GM10266 (cell line): ENCODE results near the gene WT1.

Experiments used
- DNase-seq: peaks from one replicate; pipeline ENCODE4 v3.0.0; 2012; ENCODE audit errors: extremely low spot score
- TF ChIP-seq, protein P1 (sequence below): IDR thresholded peaks from 2 replicates; pipeline ENCODE4 v1.5.1; 2012; ENCODE audit warnings: mild to moderate bottlenecking, low read depth; ENCODE audit not compliant: control insufficient read depth, insufficient read depth; ENCODE audit errors: missing control alignments

WT1 gene

GRCh38 chr11:32395127-32395526 is 40.2 kb downstream of the WT1 start:
- DNase-seq: no peak

DNA sequence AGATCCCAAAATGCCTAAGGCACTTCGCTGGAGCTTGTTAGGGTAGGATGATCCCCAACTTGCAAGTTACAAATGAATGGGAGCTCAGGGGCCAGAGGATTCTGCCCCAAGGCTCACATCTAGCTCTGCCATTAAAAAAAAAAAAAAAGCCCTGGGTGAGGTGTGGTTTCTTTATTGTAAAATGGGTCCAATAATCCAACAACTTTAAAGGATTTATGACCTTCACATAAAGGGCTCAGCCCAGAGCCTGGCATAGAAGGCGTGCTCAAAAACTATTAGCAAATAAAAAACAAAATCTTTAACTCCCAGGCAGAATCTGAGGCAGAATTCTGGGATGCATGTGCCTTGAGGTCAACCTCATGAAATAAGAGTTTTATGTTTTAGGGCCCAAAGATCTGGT is 42.5 kb downstream of the WT1 start:
- DNase-seq: no peak
- TF ChIP-seq, protein P1, sequence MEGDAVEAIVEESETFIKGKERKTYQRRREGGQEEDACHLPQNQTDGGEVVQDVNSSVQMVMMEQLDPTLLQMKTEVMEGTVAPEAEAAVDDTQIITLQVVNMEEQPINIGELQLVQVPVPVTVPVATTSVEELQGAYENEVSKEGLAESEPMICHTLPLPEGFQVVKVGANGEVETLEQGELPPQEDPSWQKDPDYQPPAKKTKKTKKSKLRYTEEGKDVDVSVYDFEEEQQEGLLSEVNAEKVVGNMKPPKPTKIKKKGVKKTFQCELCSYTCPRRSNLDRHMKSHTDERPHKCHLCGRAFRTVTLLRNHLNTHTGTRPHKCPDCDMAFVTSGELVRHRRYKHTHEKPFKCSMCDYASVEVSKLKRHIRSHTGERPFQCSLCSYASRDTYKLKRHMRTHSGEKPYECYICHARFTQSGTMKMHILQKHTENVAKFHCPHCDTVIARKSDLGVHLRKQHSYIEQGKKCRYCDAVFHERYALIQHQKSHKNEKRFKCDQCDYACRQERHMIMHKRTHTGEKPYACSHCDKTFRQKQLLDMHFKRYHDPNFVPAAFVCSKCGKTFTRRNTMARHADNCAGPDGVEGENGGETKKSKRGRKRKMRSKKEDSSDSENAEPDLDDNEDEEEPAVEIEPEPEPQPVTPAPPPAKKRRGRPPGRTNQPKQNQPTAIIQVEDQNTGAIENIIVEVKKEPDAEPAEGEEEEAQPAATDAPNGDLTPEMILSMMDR: no peak

More at GRCh38 chr11:32395127-32395526, 40.2 kb downstream of the WT1 start:
- TF ChIP-seq, protein P1: no peak

- DNase-seq: no peak
- TF ChIP-seq, protein P1: no peak
Measured at GRCh38 chr11:32391956-32392553, 43.3 kb downstream of the WT1 start.

DNA sequence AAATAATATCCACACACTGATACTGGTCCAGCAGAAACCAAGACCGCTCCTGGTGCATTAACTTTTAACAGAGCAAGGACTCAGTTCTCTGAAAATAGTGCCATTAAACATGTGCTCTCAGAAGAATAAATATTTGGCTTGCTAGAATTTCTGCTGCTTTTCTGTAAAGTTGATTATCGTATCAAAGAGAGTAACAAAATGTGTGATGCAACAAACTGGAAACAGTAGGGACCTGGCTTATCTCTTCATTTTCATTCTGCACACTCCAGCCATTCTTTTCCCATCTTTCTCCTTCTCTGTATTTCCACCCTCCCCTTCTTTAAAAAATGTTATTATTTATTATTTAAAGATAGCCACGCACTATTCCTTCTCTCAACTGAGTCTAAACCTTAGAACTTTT is 43.9 kb downstream of the WT1 start:
- no peak for DNase-seq
- TF ChIP-seq, protein P1: no peak

- no peak for DNase-seq
- TF ChIP-seq, protein P1: no peak
Measured at GRCh38 chr11:32390712-32391111, 44.6 kb downstream of the WT1 start.

- TF ChIP-seq, protein P1: no peak
Measured at GRCh38 chr11:32388871-32389770, 46.2 kb downstream of the WT1 start.

GRCh38 chr11:32388365-32388764 is 47.0 kb downstream of the WT1 start:
- DNase-seq: no peak
- TF ChIP-seq, protein P1: no peak

More at GRCh38 chr11:32388871-32389770, 46.2 kb downstream of the WT1 start:
- DNase-seq: peak; percentile 32
